ENCODE results near the gene CXXC1. TPM values are rescaled to one million over a fixed set of nuclear protein-coding genes. Genes with fewer than 3 reads are reported as not detected.

Gene CXXC1
- total and polyA plus RNA-seq, 4 donors = 21.7 to 38.4 (median 30.0) TPM

GRCh38 chr18:50334546-50335152 is 47.2 kb upstream of the CXXC1 start:
- no peaks in the 10 kb centered on the region for H3K27me3 ChIP-seq (ENCODE audit: control insufficient read depth in 4 of 4, insufficient read depth in 4 of 4, low read length in 3 of 4)
- H3K4me3 ChIP-seq (ENCODE audit: low read depth in 1 of 3, low read length in 3 of 3) = no peak overlapping the region
- no peak for DNase-seq (ENCODE audit: low spot score)
- H3K36me3 ChIP-seq (ENCODE audit: control insufficient read depth in 4 of 4, insufficient read depth in 3 of 4, low read depth in 1 of 4, low read length in 3 of 4) = no peaks in the 10 kb centered on the region
- no peak for TF ChIP-seq EGR1 (IDR thresholded peaks at IDR 0.05; ENCODE audit: low read depth in 2 of 2)
- TF ChIP-seq REST (IDR thresholded peaks at IDR 0.05) = no peak
- no peak for TF ChIP-seq GABPA (IDR thresholded peaks at IDR 0.05 in 1 of 2, conservative IDR thresholded peaks at IDR 0.05 in 1 of 2)
- no peak for TF ChIP-seq JUND (IDR thresholded peaks at IDR 0.05)
- TF ChIP-seq MAX (IDR thresholded peaks at IDR 0.05) = no peak
- no peak for TF ChIP-seq NR2F2 (IDR thresholded peaks at IDR 0.05)
- TF ChIP-seq, protein P1, sequence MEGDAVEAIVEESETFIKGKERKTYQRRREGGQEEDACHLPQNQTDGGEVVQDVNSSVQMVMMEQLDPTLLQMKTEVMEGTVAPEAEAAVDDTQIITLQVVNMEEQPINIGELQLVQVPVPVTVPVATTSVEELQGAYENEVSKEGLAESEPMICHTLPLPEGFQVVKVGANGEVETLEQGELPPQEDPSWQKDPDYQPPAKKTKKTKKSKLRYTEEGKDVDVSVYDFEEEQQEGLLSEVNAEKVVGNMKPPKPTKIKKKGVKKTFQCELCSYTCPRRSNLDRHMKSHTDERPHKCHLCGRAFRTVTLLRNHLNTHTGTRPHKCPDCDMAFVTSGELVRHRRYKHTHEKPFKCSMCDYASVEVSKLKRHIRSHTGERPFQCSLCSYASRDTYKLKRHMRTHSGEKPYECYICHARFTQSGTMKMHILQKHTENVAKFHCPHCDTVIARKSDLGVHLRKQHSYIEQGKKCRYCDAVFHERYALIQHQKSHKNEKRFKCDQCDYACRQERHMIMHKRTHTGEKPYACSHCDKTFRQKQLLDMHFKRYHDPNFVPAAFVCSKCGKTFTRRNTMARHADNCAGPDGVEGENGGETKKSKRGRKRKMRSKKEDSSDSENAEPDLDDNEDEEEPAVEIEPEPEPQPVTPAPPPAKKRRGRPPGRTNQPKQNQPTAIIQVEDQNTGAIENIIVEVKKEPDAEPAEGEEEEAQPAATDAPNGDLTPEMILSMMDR (IDR thresholded peaks at IDR 0.05; ENCODE audit: low read depth, low read length, missing input control) = no peak
- TF ChIP-seq FOXA1 (IDR thresholded peaks at IDR 0.05) = no peak
- TF ChIP-seq, protein P2, sequence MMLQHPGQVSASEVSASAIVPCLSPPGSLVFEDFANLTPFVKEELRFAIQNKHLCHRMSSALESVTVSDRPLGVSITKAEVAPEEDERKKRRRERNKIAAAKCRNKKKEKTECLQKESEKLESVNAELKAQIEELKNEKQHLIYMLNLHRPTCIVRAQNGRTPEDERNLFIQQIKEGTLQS (IDR thresholded peaks at IDR 0.05) = no peak
- no peak for TF ChIP-seq ZBTB33 (IDR thresholded peaks at IDR 0.05)
- no peak for TF ChIP-seq HNF4A (conservative IDR thresholded peaks at IDR 0.05)
- no peak for TF ChIP-seq YY1 (IDR thresholded peaks at IDR 0.05)
- TF ChIP-seq RAD21 (IDR thresholded peaks at IDR 0.05) = no peak
- no peak for TF ChIP-seq FOXA2 (IDR thresholded peaks at IDR 0.05)
- TF ChIP-seq SP1 (IDR thresholded peaks at IDR 0.05) = no peak
- no peak for TF ChIP-seq TAF1 (conservative IDR thresholded peaks at IDR 0.05)
- no peak for TF ChIP-seq HNF4G (IDR thresholded peaks at IDR 0.05)
- no peak for TF ChIP-seq RXRA (IDR thresholded peaks at IDR 0.05)
- no peak overlapping the region for H3K27ac ChIP-seq (ENCODE audit: low read depth in 1 of 2, low read length in 2 of 2)
- H3K9me3 ChIP-seq (ENCODE audit: control insufficient read depth in 4 of 4, low read length in 3 of 4) = no peaks in the 10 kb centered on the region
- no peaks in the 10 kb centered on the region for H3K4me1 ChIP-seq (ENCODE audit: control insufficient read depth in 4 of 4, insufficient read depth in 4 of 4, low read length in 3 of 4)
- 94% methylated on average over 7 of the region's 7 CpGs for WGBS
- H3K9ac ChIP-seq (ENCODE audit: low read depth in 1 of 2, low read length in 2 of 2) = no peak overlapping the region
